IPS-18a (cell line): ENCODE results near the gene MAOA.
"Not testable (repeated sequence)": the region's sequence is repeated elsewhere in the genome, so short reads cannot be mapped to it uniquely, and the experiment has no call there.

Source experiments
- H3K27ac ChIP-seq: one replicate; pipeline ENCODE4 v1.5.1; 2013; ENCODE audit warnings: low read length
- H3K27me3 ChIP-seq: one replicate; pipeline ENCODE4 v1.6.1; 2013; ENCODE audit warnings: mild to moderate bottlenecking, low read length; ENCODE audit not compliant: control insufficient read depth, insufficient read depth
- H3K36me3 ChIP-seq: one replicate; pipeline ENCODE4 v1.6.1; 2013; ENCODE audit warnings: low read depth, low read length; ENCODE audit not compliant: control insufficient read depth
- H3K4me1 ChIP-seq: one replicate; pipeline ENCODE4 v1.6.1; 2013; ENCODE audit warnings: low read depth, low read length; ENCODE audit not compliant: control insufficient read depth
- H3K4me3 ChIP-seq: one replicate; pipeline ENCODE4 v1.5.1; 2013; ENCODE audit warnings: low read length
- H3K9ac ChIP-seq: one replicate; pipeline ENCODE4 v1.6.1; 2013; ENCODE audit warnings: mild to moderate bottlenecking, low read length, moderate library complexity
- H3K9me3 ChIP-seq: one replicate; pipeline ENCODE4 v1.6.1; 2013; ENCODE audit warnings: low read depth, low read length; ENCODE audit not compliant: control insufficient read depth

MAOA gene

GRCh38 chrX:43718956-43719355 is 62.9 kb downstream of the MAOA start:
- Histone ChIP-seq H3K9me3 (peaks cover 2% of the 10 kb centered on the region), H3K36me3 (no peaks in the 10 kb centered on the region), H3K27me3 (no peaks in the 10 kb centered on the region), H3K4me1 (no peaks in the 10 kb centered on the region), H3K4me3 (no peak overlapping the region), H3K27ac (no peak overlapping the region), H3K9ac (no peak overlapping the region)

- no peak overlapping the region for H3K4me3 ChIP-seq
- H3K4me1 ChIP-seq = no peaks in the 10 kb centered on the region
- H3K9me3 ChIP-seq = peaks cover 3% of the 10 kb centered on the region
- H3K9ac ChIP-seq = no peak overlapping the region
- no peak overlapping the region for H3K27ac ChIP-seq
- H3K27me3 ChIP-seq = no peaks in the 10 kb centered on the region
- H3K36me3 ChIP-seq = no peaks in the 10 kb centered on the region
Measured at GRCh38 chrX:43720082-43720481, 64.0 kb downstream of the MAOA start.

DNA sequence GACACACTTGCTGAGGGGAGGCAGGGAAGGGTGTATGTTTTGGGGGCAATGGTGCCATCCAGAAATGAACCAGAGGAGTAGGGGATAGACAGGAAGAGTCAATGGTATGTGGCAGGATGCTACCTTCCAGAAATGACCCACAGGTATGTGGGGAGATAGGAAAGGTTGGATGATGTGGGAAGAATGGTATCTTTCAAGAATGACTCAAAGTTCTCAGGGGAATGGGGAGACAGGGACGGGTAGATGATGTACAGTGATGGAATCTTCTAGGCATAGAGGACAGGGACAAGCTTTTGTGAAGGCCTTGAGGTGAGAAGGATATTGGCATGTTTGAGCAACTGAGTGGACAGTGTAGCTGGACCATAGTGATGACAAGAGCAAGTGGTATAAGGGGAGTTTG is 64.9 kb downstream of the MAOA start:
- Histone ChIP-seq H3K36me3 (no peaks in the 10 kb centered on the region), H3K4me1 (no peaks in the 10 kb centered on the region), H3K9me3 (peaks cover 5% of the 10 kb centered on the region), H3K4me3 (no peak overlapping the region), H3K27ac (no peak overlapping the region), H3K27me3 (no peaks in the 10 kb centered on the region), H3K9ac (no peak overlapping the region)

DNA sequence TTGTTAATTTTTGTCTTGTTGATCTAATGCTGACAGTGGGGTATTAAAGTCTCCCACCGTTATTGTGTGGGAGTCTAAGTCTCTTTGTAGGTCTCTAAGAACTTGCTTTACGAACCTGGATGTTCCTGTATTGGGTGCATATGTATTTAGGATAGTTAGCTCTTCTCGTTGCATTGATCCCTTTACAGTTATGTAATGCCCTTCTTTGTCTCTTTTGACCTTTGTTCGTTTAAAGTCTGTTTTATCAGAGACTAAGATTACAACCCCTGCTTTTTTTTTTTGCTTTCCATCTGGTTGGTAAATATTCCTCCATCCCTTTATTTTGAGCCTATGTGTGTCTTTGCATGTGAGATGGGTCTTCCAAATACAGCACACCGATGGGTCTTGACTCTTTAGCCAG is 69.1 kb downstream of the MAOA start:
- not testable (repeated sequence) for H3K27me3 ChIP-seq, H3K27ac ChIP-seq, H3K4me1 ChIP-seq, H3K9me3 ChIP-seq, H3K36me3 ChIP-seq, H3K4me3 ChIP-seq, H3K9ac ChIP-seq

DNA sequence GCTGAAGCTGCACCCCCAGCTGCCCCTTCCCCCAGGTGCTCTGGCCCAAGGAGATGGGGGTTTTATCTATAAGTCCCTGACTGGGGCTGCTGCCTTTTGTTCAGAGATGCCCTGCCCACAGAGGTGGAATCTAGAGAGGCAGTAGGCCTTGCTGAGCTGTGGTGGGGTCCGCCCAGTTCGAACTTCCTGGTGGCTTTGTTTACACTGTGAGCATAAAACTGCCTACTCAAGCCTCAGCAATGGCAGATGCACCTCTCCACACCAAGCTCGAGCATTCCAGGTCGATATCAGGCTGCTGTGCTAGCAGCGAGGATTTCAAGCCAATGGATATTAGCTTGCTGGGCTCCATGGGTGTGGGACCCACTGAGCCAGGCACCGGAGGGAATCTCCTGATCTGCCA is 71.2 kb downstream of the MAOA start:
- H3K27ac ChIP-seq = not testable (repeated sequence)

GRCh38 chrX:43728002-43728401 is 71.9 kb downstream of the MAOA start:
- H3K27ac ChIP-seq = no peak overlapping the region
- no peaks in the 10 kb centered on the region for H3K4me1 ChIP-seq
- peaks cover 11% of the 10 kb centered on the region for H3K9me3 ChIP-seq
- H3K9ac ChIP-seq = no peak overlapping the region
- H3K27me3 ChIP-seq = no peaks in the 10 kb centered on the region
- H3K4me3 ChIP-seq = no peak overlapping the region
- no peaks in the 10 kb centered on the region for H3K36me3 ChIP-seq

More for the DNA sequence above, 71.2 kb downstream of the MAOA start:
- H3K9ac ChIP-seq, H3K36me3 ChIP-seq, H3K27me3 ChIP-seq, H3K4me3 ChIP-seq, H3K4me1 ChIP-seq: not testable (repeated sequence)
- peaks cover 11% of the 10 kb centered on the region for H3K9me3 ChIP-seq

GRCh38 chrX:43728966-43729365 is 72.9 kb downstream of the MAOA start:
- no peak overlapping the region for H3K27ac ChIP-seq
- no peaks in the 10 kb centered on the region for H3K4me1 ChIP-seq
- no peak overlapping the region for H3K4me3 ChIP-seq
- no peaks in the 10 kb centered on the region for H3K36me3 ChIP-seq
- H3K27me3 ChIP-seq = no peaks in the 10 kb centered on the region
- H3K9me3 ChIP-seq = peaks cover 11% of the 10 kb centered on the region
- no peak overlapping the region for H3K9ac ChIP-seq

- Histone ChIP-seq H3K4me1 (no peaks in the 10 kb centered on the region), H3K4me3 (no peak overlapping the region), H3K27me3 (no peaks in the 10 kb centered on the region), H3K9ac (no peak overlapping the region), H3K9me3 (peaks cover 6% of the 10 kb centered on the region), H3K36me3 (no peaks in the 10 kb centered on the region), H3K27ac (no peak overlapping the region)
Measured at GRCh38 chrX:43731086-43731485, 75.0 kb downstream of the MAOA start.

DNA sequence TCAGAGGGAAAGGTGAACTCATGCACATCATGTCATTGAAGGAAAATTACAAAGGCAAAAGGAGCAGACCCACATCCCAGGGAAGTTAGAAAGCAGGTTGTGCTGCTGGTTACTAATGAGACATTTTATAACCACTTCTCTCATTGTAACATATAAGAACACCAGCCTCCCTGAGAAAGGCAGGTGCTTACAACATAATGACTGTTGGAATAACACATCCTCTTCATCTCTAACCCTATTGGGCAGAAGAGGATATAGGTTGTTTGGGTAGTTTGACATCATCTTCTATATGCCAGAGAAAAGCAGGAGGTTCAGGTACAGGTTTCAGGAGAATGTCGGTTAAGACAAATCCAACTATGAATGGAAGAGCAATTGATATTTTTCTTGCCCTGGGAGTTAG is 77.6 kb downstream of the MAOA start:
- no peaks in the 10 kb centered on the region for H3K36me3 ChIP-seq

GRCh38 chrX:43734444-43734843 is 78.3 kb downstream of the MAOA start:
- H3K9ac ChIP-seq = no peak overlapping the region
- no peak overlapping the region for H3K27ac ChIP-seq
- no peaks in the 10 kb centered on the region for H3K27me3 ChIP-seq
- H3K4me1 ChIP-seq = no peaks in the 10 kb centered on the region
- H3K4me3 ChIP-seq = no peak overlapping the region
- H3K36me3 ChIP-seq = no peaks in the 10 kb centered on the region
- H3K9me3 ChIP-seq = peaks cover 6% of the 10 kb centered on the region

More for the DNA sequence above, 77.6 kb downstream of the MAOA start:
- Histone ChIP-seq H3K4me1 (no peaks in the 10 kb centered on the region), H3K9ac (no peak overlapping the region), H3K27ac (no peak overlapping the region), H3K9me3 (peaks cover 6% of the 10 kb centered on the region), H3K4me3 (no peak overlapping the region), H3K27me3 (no peaks in the 10 kb centered on the region)

GRCh38 chrX:43735534-43735933 is 79.4 kb downstream of the MAOA start:
- H3K27ac ChIP-seq = no peak overlapping the region
- H3K27me3 ChIP-seq = no peaks in the 10 kb centered on the region
- H3K9me3 ChIP-seq = peaks cover 6% of the 10 kb centered on the region
- H3K9ac ChIP-seq = no peak overlapping the region
- no peaks in the 10 kb centered on the region for H3K36me3 ChIP-seq
- no peak overlapping the region for H3K4me3 ChIP-seq
- H3K4me1 ChIP-seq = no peaks in the 10 kb centered on the region

GRCh38 chrX:43735957-43736356 is 79.9 kb downstream of the MAOA start:
- H3K27ac ChIP-seq = no peak overlapping the region
- H3K27me3 ChIP-seq = no peaks in the 10 kb centered on the region
- H3K4me1 ChIP-seq = no peaks in the 10 kb centered on the region
- peaks cover 3% of the 10 kb centered on the region for H3K9me3 ChIP-seq
- no peaks in the 10 kb centered on the region for H3K36me3 ChIP-seq
- no peak overlapping the region for H3K9ac ChIP-seq
- no peak overlapping the region for H3K4me3 ChIP-seq
